ENCODE results near the gene TNIK.

- TF ChIP-seq YY1 (IDR thresholded peaks at IDR 0.05; ENCODE audit: insufficient read depth, insufficient read length) (no peak), SUZ12 (IDR thresholded peaks at IDR 0.05; ENCODE audit: extremely low read depth, insufficient read depth, insufficient read length) (no peak)
Observed at GRCh38 chr3:171307046-171307585, 153.1 kb downstream of the TNIK start.
